Measurements from ENCODE around the gene IRS4.

IRS4 gene

GRCh38 chrX:108726748-108727147 is 9.6 kb downstream of the IRS4 start:
- H3K9me3 Mint-ChIP-seq = no peaks in the 10 kb centered on the region
- peaks cover 40% of the 10 kb centered on the region for H3K27me3 Mint-ChIP-seq (ENCODE audit: low read depth, poor library complexity)

GRCh38 chrX:108722561-108722960 is 13.8 kb downstream of the IRS4 start:
- no peak for DNase-seq
- Mint-ChIP-seq H3K9me3 (no peaks in the 10 kb centered on the region), H3K36me3 (ENCODE audit: low read depth) (no peaks in the 10 kb centered on the region), H3K4me3 (no peak overlapping the region), H3K4me1 (no peaks in the 10 kb centered on the region), H3K27ac (no peak overlapping the region), H3K27me3 (ENCODE audit: low read depth, poor library complexity) (peaks cover 8% of the 10 kb centered on the region)
- no peak for TF ChIP-seq CTCF (IDR thresholded peaks at IDR 0.05)

More at GRCh38 chrX:108726748-108727147, 9.6 kb downstream of the IRS4 start:
- no peaks in the 10 kb centered on the region for H3K4me1 Mint-ChIP-seq
- no peak for TF ChIP-seq CTCF (IDR thresholded peaks at IDR 0.05)
- H3K27ac Mint-ChIP-seq = no peak overlapping the region
- no peaks in the 10 kb centered on the region for H3K36me3 Mint-ChIP-seq (ENCODE audit: low read depth)
- DNase-seq = no peak
- H3K4me3 Mint-ChIP-seq = no peak overlapping the region

GRCh38 chrX:108712886-108713285 is 23.5 kb downstream of the IRS4 start:
- Mint-ChIP-seq H3K4me1 (no peaks in the 10 kb centered on the region), H3K9me3 (peaks cover 32% of the 10 kb centered on the region), H3K36me3 (ENCODE audit: low read depth) (peaks cover 7% of the 10 kb centered on the region), H3K27me3 (ENCODE audit: low read depth, poor library complexity) (peaks cover 3% of the 10 kb centered on the region), H3K27ac (no peak overlapping the region), H3K4me3 (no peak overlapping the region)
- no peak for TF ChIP-seq CTCF (IDR thresholded peaks at IDR 0.05)
- no peak for DNase-seq

GRCh38 chrX:108704839-108705238 is 31.5 kb downstream of the IRS4 start:
- H3K4me1 Mint-ChIP-seq = no peaks in the 10 kb centered on the region
- no peak for TF ChIP-seq CTCF (IDR thresholded peaks at IDR 0.05)
- no peaks in the 10 kb centered on the region for H3K36me3 Mint-ChIP-seq (ENCODE audit: low read depth)
- H3K27ac Mint-ChIP-seq = no peak overlapping the region
- no peaks in the 10 kb centered on the region for H3K9me3 Mint-ChIP-seq
- DNase-seq = no peak
- H3K4me3 Mint-ChIP-seq = no peak overlapping the region
- peaks cover 6% of the 10 kb centered on the region for H3K27me3 Mint-ChIP-seq (ENCODE audit: low read depth, poor library complexity)

- Mint-ChIP-seq H3K27me3 (ENCODE audit: low read depth, poor library complexity) (peaks cover 3% of the 10 kb centered on the region), H3K4me1 (no peaks in the 10 kb centered on the region)
- no peak for TF ChIP-seq CTCF (IDR thresholded peaks at IDR 0.05)
These were observed 33.8 kb downstream of the IRS4 start for GRCh38 chrX:108702530-108702929.

GRCh38 chrX:108701633-108702032 is 34.7 kb downstream of the IRS4 start:
- Mint-ChIP-seq H3K36me3 (ENCODE audit: low read depth) (no peaks in the 10 kb centered on the region), H3K4me3 (no peak overlapping the region), H3K4me1 (no peaks in the 10 kb centered on the region), H3K27ac (no peak overlapping the region), H3K27me3 (ENCODE audit: low read depth, poor library complexity) (peaks cover 3% of the 10 kb centered on the region), H3K9me3 (no peaks in the 10 kb centered on the region)
- TF ChIP-seq CTCF (IDR thresholded peaks at IDR 0.05) = no peak
- DNase-seq = no peak

More at GRCh38 chrX:108702530-108702929, 33.8 kb downstream of the IRS4 start:
- Mint-ChIP-seq H3K27ac (no peak overlapping the region), H3K4me3 (no peak overlapping the region), H3K36me3 (ENCODE audit: low read depth) (no peaks in the 10 kb centered on the region), H3K9me3 (no peaks in the 10 kb centered on the region)
- DNase-seq = no peak
